ENCODE results near the gene PTCD2.

- TF ChIP-seq YY1 (IDR thresholded peaks at IDR 0.05; ENCODE audit: insufficient read depth, insufficient read length) (no peak), ZNF274 (IDR thresholded peaks at IDR 0.05; ENCODE audit: low read depth, low read length) (no peak)
Observed at GRCh38 chr5:72281430-72281763, 38.8 kb upstream of the PTCD2 start.

Measured in NT2/D1 (cell line).